IPS DF 4.7 (cell line): Measurements from ENCODE around the gene ANGPTL7.
"Not testable (repeated sequence)": the region's sequence is repeated elsewhere in the genome, so short reads cannot be mapped to it uniquely, and the experiment has no call there.

Experiments
- DNase-seq: peaks from one replicate; pipeline ENCODE4 v3.0.0-alpha.2; 2013; ENCODE audit warnings: low spot score; ENCODE audit errors: extremely low read depth

The ANGPTL7 gene

GRCh38 chr1:11188858-11189451 lies at the start of gene ANGPTL7:
Gene ANGPTL7, plus strand, starts transcription at chr1:11189355. Its CDS starts 225 bp downstream, at chr1:11189580.
- DNase-seq, result no peak

GRCh38 chr1:11142618-11143391 lies 46.4 kb upstream of the ANGPTL7 start:
- DNase-seq, result no peak

DNA sequence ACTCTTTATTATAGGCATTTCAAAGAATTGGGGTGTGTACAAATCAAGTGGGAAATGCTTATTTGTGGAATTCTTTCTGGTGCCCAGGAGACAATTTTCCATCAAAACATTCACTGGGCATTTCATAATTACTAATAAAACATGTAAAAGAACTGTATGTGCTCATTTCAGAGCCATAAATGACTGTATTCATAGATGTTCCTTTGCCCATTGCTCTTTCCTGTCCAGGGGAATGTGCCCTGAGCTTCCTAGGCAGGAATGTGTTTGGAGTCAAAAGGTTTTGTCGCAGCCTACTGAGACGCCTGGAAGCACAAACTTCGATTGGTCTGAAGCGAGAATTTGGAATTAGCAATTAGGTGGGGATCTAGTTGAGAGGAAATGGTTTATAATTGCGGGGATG lies 45.8 kb upstream of the ANGPTL7 start:
- DNase-seq, result no peak

DNA sequence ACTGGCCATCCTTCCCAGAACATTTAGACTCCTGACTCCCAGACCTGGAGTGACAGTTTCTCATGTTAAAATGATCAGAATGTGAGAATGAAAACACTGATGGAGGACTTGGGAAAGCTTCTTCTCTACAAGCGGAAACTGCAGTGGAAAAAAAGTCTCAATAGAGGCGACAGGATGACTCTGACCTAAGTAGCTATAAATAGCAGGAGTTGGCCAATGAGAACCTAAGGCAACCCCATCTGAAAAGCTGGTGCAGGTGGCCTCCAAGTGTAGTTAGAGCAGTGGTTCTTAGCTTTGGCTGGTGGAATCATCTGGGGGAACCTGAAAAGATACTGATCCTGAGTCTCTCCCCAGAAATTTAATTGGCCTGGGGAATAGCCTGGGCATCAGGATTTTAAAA lies 45.2 kb upstream of the ANGPTL7 start:
- DNase-seq, result no peak

- no peak for DNase-seq
Measured at GRCh38 chr1:11144570-11145256, 44.4 kb upstream of the ANGPTL7 start.

GRCh38 chr1:11145741-11146140 lies 43.4 kb upstream of the ANGPTL7 start:
- no peak for DNase-seq

- DNase-seq, result no peak
Measured at GRCh38 chr1:11147197-11147770, 41.9 kb upstream of the ANGPTL7 start.

DNA sequence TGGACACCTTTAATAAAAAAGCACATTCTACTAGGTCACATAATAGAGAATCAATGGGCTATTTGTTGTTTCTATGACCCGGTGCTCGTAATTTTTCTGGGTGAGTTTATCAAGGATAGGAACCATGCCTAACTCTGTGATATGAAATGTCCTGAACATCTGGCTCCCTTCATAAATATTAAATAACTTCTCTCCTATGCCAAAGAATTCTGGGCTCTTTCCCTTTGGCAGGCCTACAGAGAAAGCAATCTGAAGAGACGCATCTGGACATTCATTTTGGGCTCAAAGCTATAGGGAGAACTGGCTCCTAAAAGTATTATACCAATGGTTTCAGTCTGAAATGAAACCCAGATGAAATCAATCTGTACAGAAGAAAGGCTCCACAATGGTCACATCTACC lies 38.8 kb upstream of the ANGPTL7 start:
- DNase-seq, result no peak

GRCh38 chr1:11151114-11151513 lies 38.0 kb upstream of the ANGPTL7 start:
- no peak for DNase-seq

- DNase-seq, result no peak
Measured at GRCh38 chr1:11151826-11152612, 37.1 kb upstream of the ANGPTL7 start.

- DNase-seq, result no peak
Measured at GRCh38 chr1:11152755-11153154, 36.4 kb upstream of the ANGPTL7 start.

DNA sequence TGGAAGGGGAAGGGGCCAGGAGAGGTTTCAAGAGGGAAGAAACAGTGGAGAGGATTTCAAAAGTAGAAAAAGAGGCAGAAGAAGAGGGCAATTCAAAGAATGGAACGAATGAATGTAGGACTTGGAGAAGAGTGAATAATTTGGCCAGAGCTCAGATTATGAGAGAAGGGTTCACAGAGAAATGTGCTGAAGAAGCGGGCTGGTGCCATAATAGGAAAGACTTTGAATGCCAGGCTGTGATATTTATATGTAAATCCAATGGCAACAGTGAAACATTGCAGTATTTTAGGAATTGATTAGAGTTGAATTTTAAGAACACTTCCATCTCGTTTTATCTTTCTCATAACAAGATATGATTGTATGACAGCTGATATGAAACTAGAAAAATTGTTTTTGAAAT lies 36.0 kb upstream of the ANGPTL7 start:
- DNase-seq, result no peak

DNA sequence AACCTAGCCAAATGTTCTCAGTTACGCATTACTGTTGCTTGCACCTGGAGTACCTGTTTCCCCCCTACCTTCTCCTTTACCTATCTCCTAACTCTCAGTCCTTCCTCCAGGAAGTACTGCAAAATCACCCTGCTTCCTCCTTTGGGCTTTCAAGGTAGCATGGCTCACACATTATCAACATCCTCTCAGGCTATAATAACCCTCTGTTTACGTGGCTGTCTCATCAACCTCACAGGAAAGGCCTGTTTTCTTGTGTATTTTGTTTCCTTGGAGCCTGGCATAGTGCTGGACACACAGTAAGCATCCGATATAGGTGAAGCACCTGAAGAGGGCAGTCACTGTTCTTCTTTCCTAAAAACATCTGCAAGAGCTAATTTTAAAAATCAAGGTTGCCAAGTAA lies 32.7 kb upstream of the ANGPTL7 start:
- DNase-seq, result no peak

DNA sequence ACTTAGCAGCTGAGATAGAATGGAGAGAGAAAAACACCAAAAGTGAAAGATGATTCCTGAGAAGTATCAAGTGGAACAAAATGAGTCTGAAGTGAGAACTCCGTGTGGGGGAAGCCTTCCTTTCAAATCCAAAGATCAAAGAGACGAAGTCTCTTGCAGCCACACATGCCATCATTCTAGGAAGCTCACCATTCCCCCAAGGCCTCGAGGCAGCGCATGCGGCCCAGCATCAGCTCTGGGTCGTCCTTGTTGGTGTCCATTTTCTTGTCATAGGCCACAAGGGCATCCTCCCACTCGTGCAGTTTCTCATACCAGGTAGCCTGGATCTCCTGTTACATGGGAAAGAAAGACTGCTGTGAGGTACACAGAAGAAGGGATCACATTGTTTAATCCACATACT lies 32.2 kb upstream of the ANGPTL7 start:
- DNase-seq, result no peak

- DNase-seq, result no peak
Measured at GRCh38 chr1:11157394-11157793, 31.8 kb upstream of the ANGPTL7 start.

GRCh38 chr1:11157867-11158266 lies 31.3 kb upstream of the ANGPTL7 start:
- DNase-seq, result no peak

- DNase-seq, result no peak
Measured at GRCh38 chr1:11158291-11158690, 30.9 kb upstream of the ANGPTL7 start.

DNA sequence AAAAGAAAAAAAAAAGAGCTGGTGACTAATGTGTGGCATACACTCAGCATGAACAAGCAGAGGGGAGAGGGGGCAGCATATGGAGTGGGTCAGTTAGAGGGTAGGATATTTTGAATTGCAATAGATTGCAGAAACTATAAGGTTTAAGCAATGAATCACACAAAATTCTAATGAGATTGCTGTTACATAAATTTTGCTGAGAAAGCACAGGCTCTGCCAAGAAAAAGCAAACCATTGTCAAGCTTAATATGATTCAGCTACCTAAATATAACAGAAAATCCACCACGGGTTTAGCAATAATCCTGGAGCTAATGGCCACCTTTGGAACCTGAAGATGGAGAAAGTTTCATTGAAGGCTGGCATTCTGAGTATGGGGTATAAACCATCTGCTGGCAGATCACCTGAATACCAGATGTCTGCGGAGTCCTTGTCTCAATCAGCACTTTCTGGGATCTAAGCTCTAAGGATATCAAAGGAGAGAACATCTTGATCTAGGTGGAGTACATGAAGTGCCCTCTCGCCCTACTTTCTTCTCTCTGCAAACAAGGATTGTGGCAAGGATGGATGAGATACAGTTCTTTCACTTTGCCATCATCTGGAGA lies 30.3 kb upstream of the ANGPTL7 start:
- no peak for DNase-seq

DNA sequence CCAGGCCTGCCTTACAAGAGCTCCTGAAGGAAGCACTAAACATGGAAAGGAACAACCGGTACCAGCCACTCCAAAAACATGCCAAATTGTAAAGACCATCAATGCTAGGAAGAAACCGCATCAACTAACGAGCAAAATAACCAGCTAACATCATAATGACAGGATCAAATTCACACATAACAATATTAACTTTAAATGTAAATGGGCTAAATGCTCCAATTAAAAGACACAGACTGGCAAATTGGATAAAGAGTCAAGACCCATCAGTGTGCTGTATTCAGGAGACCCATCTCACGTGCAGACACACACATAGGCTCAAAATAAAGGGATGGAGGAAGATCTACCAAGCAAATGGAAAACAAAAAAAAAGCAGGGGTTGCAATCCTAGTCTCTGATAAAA lies 26.4 kb upstream of the ANGPTL7 start:
- DNase-seq, result not testable (repeated sequence)

GRCh38 chr1:11166744-11167143 lies 22.4 kb upstream of the ANGPTL7 start:
- DNase-seq, result not testable (repeated sequence)

GRCh38 chr1:11168731-11169130 lies 20.4 kb upstream of the ANGPTL7 start:
- no peak for DNase-seq
